Astrocyte of the cerebellum (primary cell): ENCODE measurements around the gene MED14.
A peak's percentile ranks its signal among the peaks of the same experiment; 100 is the strongest.

Experiments used
- DNase-seq: peaks from one replicate; pipeline ENCODE4 v3.0.0-alpha.2; 2011; ENCODE audit warnings: low read depth
- H3K4me3 ChIP-seq: 2 replicates; pipeline ENCODE4 v1.5.1; 2011; ENCODE audit warnings: mild to moderate bottlenecking, low read depth, low read length, moderate library complexity
- CTCF ChIP-seq: IDR thresholded peaks from 2 replicates; pipeline ENCODE4 v1.5.1; 2012; ENCODE audit warnings: low read length, low read depth, moderate library complexity, mild to moderate bottlenecking; ENCODE audit errors: missing control alignments
- in situ Hi-C: cut with HindIII; loops from 2 replicates; pipeline ENCODE4 v1.10.0; 2017; ENCODE audit warnings: low sequenced_read_pairs

MED14 gene

DNA sequence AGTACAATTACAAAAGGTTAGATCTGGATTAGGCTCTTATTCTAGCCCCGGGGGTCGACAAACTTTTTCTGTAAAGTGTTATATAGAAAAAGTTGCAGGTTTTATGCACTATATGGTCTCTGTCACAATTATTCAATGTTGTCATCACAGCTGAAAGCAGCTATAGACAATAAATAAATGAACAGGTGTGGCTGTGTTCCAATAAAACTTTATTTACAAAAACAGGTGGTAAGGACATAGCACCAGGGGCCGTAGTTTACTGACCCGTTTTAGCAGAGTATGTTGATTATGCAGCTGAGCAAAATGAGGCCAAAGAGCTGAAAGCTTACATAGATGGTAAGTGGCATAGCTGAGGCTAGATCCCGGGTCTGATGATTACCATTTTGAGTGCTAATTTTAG is 75.0 kb downstream of the MED14 start:
- H3K4me3 ChIP-seq = no peak overlapping the region
- no peak for DNase-seq
- TF ChIP-seq CTCF = no peak
- in situ Hi-C loops = loop anchor here (25.0 kb wide), 1 partner anchor 452 kb away; no protein-coding TSS in a partner anchor

DNA sequence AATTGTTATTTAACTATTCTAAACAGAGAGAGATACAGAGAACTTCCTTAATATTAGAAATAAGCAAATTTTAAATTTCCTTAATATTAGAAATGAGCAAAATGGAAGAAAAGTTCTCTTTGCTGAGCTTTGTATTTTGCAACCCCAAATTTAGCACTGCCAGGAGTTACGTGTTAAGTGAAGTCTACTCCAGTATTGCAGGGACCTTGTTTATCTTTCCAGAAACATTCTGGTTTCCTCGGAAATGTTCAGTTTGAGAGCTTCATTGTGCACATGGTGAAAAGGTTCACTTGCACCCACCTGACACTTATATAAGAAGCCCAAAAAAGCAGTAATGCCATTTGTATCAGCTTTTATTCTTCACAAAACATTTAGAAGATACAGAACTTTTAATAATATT is 81.8 kb downstream of the MED14 start:
- in situ Hi-C loops = loop anchor here (25.0 kb wide), 1 partner anchor 459 kb away; no protein-coding TSS in a partner anchor
- TF ChIP-seq CTCF = no peak
- no peak for DNase-seq
- H3K4me3 ChIP-seq = no peak overlapping the region

DNA sequence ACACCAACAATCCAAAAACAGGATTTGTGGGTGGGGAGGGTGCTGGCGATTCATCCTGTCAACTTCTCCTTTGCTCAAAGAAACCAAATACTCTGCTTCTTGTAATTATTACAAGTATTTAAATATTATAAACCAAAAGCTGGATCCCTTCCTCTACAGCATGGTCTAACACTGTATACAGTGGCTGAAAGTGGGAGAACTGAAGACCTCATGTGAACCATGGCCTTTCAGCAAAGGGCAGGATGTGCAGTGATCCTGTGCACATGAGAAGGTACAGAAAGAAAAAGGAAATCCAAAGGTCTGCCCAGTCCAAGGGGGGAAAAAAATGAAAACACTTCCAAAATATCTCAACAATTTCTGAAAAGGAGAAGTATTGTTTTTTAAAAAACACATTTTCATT is 82.7 kb downstream of the MED14 start:
- H3K4me3 ChIP-seq = no peak overlapping the region
- in situ Hi-C loops = loop anchor here (25.0 kb wide), 1 partner anchor 460 kb away; no protein-coding TSS in a partner anchor
- TF ChIP-seq CTCF = no peak
- no peak for DNase-seq

- in situ Hi-C loops = loop anchor here (25.0 kb wide), 1 partner anchor 461 kb away; no protein-coding TSS in a partner anchor
- DNase-seq = peak; percentile 54
- TF ChIP-seq CTCF = peak; percentile 63
- no peak overlapping the region for H3K4me3 ChIP-seq
Measured at GRCh38 chrX:40651620-40652223, 83.6 kb downstream of the MED14 start.

DNA sequence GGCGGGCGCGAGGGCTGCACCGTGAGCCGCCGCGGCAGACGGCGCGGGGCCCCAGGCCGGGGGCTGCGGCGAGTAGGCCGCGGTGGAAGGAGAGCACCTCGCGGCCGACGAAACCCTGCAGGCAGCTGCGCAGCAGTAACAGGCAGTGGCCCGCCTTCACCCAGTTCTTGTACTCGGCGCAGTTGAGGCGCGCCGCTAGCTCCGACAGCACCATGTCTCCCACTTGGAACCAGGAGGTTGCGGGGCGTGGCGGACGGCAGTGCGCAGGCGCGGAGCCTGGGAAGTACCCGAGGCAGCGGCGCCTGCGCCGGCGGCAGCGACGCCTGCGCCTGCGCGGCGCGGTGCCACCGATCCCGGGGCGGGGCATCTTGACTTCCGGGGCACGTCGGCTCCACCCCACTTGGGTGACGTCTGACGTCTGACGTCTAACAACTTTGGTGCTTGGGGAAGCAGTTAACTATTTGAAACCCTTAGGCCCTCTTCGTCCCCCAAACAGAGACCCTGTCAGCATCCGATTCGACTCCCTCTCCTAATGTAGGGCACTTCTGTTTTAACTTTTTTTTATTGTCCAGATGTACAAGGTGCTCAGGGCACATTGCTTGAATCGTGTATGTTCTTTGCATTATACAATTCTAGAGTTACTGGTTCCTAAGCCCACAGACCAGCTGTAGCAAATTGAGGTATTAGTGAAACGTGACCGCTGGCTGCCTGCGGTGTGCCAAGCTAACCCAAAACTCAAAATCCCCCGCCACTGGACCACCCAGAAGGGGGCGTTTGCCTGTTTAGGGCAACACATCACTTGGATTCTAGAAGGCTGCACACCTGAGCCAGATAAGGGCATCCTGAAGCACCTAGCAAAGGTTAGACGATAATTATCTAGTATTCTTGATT is 87.8 kb downstream of the MED14 start, which contains the start of gene CXorf38:
Gene CXorf38, minus strand, starts transcription at position 255 of the 891 bp plus-strand sequence. Its CDS starts 41 bp downstream, at position 214.
- H3K4me3 ChIP-seq = peak within 1 kb of the TSS; percentile 66
- in situ Hi-C loops = no loop called here
- no peak for TF ChIP-seq CTCF
- DNase-seq = peak; percentile 62

- TF ChIP-seq CTCF = no peak
- no peak for DNase-seq
- in situ Hi-C loops = no loop called here
Measured at GRCh38 chrX:40646489-40647306, 88.6 kb downstream of the MED14 start.

More at GRCh38 chrX:40646489-40647306, 88.6 kb downstream of the MED14 start:
- H3K4me3 ChIP-seq = peak overlapping the region; percentile 66
